Activated CD8-positive, alpha-beta T cell treated with anti-CD3 and anti-CD28 coated beads for 36 hours (primary cell): Measurements from ENCODE around the gene PBX3. TPM values are rescaled to one million over a fixed set of nuclear protein-coding genes. Genes with fewer than 3 reads are reported as not detected.

Source experiments
- ATAC-seq: fragments of 200-7000 bp; cut with Tn5 transposase; one replicate; pipeline ENCODE4 v1.10.0; 2021; ENCODE audit warnings: mild to moderate bottlenecking, moderate library complexity
- CTCF ChIA-PET: fragments of 350-600 bp; sonication (Branson Sonifier 250); formaldehyde crosslinking; loops from one replicate; lab custom pipeline; 2021; ENCODE audit warnings: antibody characterized with exemption; lab: Charles Lee
- POLR2A ChIA-PET: fragments of 350-600 bp; sonication (Branson Sonifier 250); formaldehyde crosslinking; loops from one replicate; lab custom pipeline; 2021; ENCODE audit warnings: antibody characterized with exemption; lab: Charles Lee
- DNase-seq: peaks from one replicate; pipeline ENCODE4 v3.0.0-alpha.2; 2020
- H3K27ac Mint-ChIP-seq: one replicate; pipeline ENCODE4 v1.8.0; 2021; ENCODE audit warnings: mild to moderate bottlenecking, mixed read lengths
- H3K27me3 Mint-ChIP-seq: one replicate; pipeline ENCODE4 v1.8.0; 2021; ENCODE audit warnings: mixed read lengths
- H3K36me3 Mint-ChIP-seq: one replicate; pipeline ENCODE4 v1.8.0; 2021; ENCODE audit warnings: low read depth, mixed read lengths
- H3K4me1 Mint-ChIP-seq: one replicate; pipeline ENCODE4 v1.8.0; 2021; ENCODE audit warnings: low read depth, mixed read lengths
- H3K4me3 Mint-ChIP-seq: one replicate; pipeline ENCODE4 v1.8.0; 2021; ENCODE audit warnings: mild to moderate bottlenecking, moderate library complexity, mixed read lengths
- H3K9me3 Mint-ChIP-seq: one replicate; pipeline ENCODE4 v1.8.0; 2021; ENCODE audit warnings: mixed read lengths
- intact Hi-C: fragments of 100-400 bp; cut with micrococcal nuclease; formaldehyde crosslinking; loops from one replicate; pipeline ENCODE4 v1.10.0; 2022
- total RNA-seq, 2 experiments: library from RNA; stranded (reverse); gene quantifications; one replicate each; pipeline ENCODE4 v1.2.3, GENCODE V29; 2021
- TF ChIP-seq, protein P1 (sequence below): fragments of 200-600 bp; IDR thresholded peaks from one replicate; pipeline ENCODE4 v1.8.0; 2022; ENCODE audit warnings: antibody characterized with exemption, mild to moderate bottlenecking

PBX3 gene
- total RNA-seq, 2 experiments from 2014 or later: 11.5 to 14.1 TPM

DNA sequence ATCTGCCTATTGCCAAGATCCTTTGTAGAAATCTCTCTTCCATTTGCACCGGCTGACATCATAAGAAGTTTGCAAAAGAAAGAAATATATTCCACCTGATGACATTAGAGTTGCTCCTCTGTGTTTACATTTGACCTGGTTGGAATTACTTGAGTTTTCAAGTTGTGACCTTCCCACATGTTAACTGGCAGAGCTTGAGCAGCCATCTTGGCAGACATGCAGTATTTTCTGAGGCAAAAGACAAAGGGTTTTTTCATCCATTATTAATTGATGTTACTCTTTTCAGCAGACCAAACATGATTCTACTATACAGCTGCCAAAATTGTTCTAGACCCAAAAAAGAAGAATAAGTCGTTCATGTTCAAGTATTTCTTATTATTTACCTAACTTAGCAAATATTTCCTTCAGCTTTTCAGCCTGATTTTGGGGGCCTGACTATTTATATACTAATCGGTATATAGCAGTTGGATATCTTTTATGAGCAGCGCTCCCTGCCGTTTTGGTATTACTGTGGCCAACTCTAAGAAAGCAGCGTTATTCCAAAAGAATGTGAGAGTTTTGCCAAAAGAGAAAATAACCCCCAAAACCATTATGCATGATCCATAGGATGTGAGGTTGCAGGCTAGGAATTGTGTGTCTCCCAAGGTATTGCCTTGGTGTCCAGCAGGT is 212.9 kb downstream of the PBX3 start:
- Mint-ChIP-seq H3K27ac (no peak overlapping the region), H3K4me1 (no peaks in the 10 kb centered on the region), H3K9me3 (no peaks in the 10 kb centered on the region), H3K36me3 (peaks cover 2% of the 10 kb centered on the region), H3K4me3 (no peak overlapping the region), H3K27me3 (no peaks in the 10 kb centered on the region)
- POLR2A ChIA-PET: no interaction called here
- intact Hi-C loops: no loop called here
- DNase-seq (no peak), ATAC-seq (no peak)
- TF ChIP-seq, protein P1, sequence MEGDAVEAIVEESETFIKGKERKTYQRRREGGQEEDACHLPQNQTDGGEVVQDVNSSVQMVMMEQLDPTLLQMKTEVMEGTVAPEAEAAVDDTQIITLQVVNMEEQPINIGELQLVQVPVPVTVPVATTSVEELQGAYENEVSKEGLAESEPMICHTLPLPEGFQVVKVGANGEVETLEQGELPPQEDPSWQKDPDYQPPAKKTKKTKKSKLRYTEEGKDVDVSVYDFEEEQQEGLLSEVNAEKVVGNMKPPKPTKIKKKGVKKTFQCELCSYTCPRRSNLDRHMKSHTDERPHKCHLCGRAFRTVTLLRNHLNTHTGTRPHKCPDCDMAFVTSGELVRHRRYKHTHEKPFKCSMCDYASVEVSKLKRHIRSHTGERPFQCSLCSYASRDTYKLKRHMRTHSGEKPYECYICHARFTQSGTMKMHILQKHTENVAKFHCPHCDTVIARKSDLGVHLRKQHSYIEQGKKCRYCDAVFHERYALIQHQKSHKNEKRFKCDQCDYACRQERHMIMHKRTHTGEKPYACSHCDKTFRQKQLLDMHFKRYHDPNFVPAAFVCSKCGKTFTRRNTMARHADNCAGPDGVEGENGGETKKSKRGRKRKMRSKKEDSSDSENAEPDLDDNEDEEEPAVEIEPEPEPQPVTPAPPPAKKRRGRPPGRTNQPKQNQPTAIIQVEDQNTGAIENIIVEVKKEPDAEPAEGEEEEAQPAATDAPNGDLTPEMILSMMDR: no peak
- CTCF ChIA-PET: no interaction called here

DNA sequence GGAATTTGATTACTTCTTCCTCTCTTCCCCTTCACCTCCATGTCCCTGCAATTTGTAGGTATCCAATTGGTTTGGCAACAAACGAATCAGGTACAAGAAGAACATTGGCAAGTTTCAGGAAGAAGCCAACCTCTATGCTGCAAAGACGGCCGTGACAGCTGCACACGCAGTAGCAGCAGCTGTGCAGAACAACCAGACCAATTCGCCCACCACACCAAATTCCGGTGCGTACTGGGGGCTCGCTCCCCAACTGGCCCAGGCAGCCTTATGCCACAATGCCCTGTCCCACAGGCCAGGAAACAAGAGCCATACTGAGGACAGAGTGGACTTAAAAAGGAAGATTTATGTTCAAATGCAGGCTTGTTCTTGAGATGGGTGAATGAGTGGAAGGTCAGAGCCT is 213.5 kb downstream of the PBX3 start:
- intact Hi-C loops: no loop called here
- H3K9me3 Mint-ChIP-seq: no peaks in the 10 kb centered on the region
- no peak overlapping the region for H3K4me3 Mint-ChIP-seq
- ChIA-PET CTCF (no interaction called here), POLR2A (no interaction called here)
- H3K36me3 Mint-ChIP-seq: peaks cover 2% of the 10 kb centered on the region
- TF ChIP-seq, protein P1: no peak
- no peaks in the 10 kb centered on the region for H3K27me3 Mint-ChIP-seq
- ATAC-seq (no peak), DNase-seq (no peak)
- H3K4me1 Mint-ChIP-seq: no peaks in the 10 kb centered on the region
- no peak overlapping the region for H3K27ac Mint-ChIP-seq

DNA sequence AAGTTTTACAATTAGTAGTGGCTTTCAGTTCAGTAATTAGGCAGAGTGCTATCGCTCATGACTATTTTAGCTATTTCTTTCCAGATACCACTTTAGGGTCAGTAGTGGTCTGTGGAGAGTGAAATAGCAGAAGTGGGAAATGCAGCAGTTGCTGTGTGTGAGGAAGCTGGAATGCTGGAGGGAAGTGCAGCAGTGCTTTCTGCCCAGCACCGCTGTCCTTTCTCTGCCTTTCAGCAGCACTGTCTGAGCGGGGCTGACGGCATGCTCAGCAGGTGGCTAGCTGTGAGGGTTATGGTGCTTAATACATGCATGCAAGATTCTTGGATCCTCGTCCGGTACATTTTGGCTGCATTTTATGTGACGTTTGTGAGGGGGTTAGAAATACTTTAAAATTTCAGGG is 213.9 kb downstream of the PBX3 start:
- no peak for DNase-seq
- no peaks in the 10 kb centered on the region for H3K9me3 Mint-ChIP-seq
- no peak overlapping the region for H3K4me3 Mint-ChIP-seq
- TF ChIP-seq, protein P1: no peak
- no peak for ATAC-seq
- ChIA-PET CTCF (interaction anchor here (1.0 kb wide), 1 partner anchor 538 kb away, joined by 3 read pairs; no protein-coding TSS in a partner anchor), POLR2A (no interaction called here)
- H3K36me3 Mint-ChIP-seq: peaks cover 2% of the 10 kb centered on the region
- intact Hi-C loops: no loop called here
- H3K4me1 Mint-ChIP-seq: no peaks in the 10 kb centered on the region
- no peak overlapping the region for H3K27ac Mint-ChIP-seq
- H3K27me3 Mint-ChIP-seq: no peaks in the 10 kb centered on the region

DNA sequence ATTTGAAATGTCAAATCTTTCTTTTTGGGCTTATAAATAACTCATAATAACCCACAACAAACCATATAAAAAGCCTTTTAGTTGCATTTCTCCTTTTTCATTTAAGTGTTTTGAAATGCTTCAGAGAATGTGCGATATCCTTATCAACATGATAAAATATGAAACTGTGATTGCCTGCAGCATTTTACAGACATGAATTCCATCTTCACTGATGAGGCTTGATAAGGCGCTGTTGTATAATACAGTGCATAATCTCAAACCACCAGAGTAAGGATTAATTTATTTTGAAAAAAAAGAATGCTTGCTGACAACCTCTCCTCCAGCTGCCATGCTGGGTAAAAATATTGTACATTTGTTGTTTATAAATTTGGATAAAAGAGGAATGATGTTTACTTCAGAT is 216.8 kb downstream of the PBX3 start:
- Mint-ChIP-seq H3K27me3 (no peaks in the 10 kb centered on the region), H3K4me3 (no peak overlapping the region), H3K27ac (no peak overlapping the region), H3K9me3 (no peaks in the 10 kb centered on the region), H3K4me1 (no peaks in the 10 kb centered on the region), H3K36me3 (peaks cover 2% of the 10 kb centered on the region)
- POLR2A ChIA-PET: interaction anchor here (0.6 kb wide), 1 partner anchor 14 kb away, joined by 3 read pairs; no protein-coding TSS in a partner anchor
- TF ChIP-seq, protein P1: no peak
- CTCF ChIA-PET: no interaction called here
- ATAC-seq: no peak
- intact Hi-C loops: no loop called here
- no peak for DNase-seq

DNA sequence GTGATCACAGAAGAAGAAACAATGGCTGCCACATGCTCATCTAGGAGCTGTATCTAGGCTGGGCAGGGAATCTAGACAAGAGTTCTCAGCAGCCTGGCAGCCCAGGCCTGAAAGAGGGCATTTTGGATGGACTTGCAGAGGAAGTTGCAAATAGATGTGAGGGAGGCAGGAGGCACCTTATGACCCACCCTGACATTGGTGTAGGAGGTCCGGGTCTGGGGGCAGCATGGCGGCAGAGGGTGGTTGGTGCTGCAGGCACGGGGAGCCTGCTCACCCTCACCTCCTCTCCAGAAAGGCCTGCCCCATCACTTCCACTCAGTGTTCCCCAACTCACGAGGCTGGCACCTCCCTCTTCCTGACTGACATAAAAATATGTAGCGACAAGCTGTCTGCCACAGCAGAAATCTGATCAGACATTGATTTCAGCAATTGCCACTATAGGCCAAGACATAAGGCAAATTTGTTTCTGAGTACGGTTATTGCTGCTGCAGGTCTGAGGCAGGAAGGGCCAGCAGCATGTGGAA is 217.6 kb downstream of the PBX3 start:
- no peak overlapping the region for H3K4me3 Mint-ChIP-seq
- ChIA-PET POLR2A (no interaction called here), CTCF (no interaction called here)
- ATAC-seq (no peak), DNase-seq (no peak)
- H3K27ac Mint-ChIP-seq: no peak overlapping the region
- no peaks in the 10 kb centered on the region for H3K27me3 Mint-ChIP-seq
- TF ChIP-seq, protein P1: no peak
- no peaks in the 10 kb centered on the region for H3K4me1 Mint-ChIP-seq
- H3K36me3 Mint-ChIP-seq: peaks cover 2% of the 10 kb centered on the region
- intact Hi-C loops: no loop called here
- H3K9me3 Mint-ChIP-seq: no peaks in the 10 kb centered on the region
